CD4-positive, alpha-beta T cell treated with Interleukin-12 subunit alpha and Interleukin-12 subunit beta, for 1 hour (primary cell): Measurements from ENCODE around the gene RBMS1.

Experiments used
- DNase-seq: peaks from one replicate; pipeline ENCODE4 v3.0.0-alpha.2; 2020

The RBMS1 gene

DNA sequence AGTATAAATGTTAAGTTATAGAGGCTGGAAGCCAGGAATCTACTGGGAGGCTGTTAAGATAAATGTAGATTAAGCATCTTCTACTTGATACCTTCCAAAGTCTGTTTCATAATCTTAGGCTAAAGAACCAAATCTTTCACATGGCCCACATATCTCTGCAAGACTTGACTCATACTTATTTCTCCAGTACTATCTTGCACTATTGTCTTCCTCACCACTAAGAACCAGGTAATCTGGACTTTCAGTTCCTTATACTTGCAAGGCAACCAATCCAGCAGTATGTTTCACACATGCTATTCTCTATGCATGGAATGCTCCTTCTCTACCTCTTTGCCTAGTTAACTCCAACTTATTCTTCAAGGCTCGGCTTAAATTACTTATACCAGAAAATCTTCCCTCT, 62.2 kb downstream of the RBMS1 start:
- no peak for DNase-seq

DNA sequence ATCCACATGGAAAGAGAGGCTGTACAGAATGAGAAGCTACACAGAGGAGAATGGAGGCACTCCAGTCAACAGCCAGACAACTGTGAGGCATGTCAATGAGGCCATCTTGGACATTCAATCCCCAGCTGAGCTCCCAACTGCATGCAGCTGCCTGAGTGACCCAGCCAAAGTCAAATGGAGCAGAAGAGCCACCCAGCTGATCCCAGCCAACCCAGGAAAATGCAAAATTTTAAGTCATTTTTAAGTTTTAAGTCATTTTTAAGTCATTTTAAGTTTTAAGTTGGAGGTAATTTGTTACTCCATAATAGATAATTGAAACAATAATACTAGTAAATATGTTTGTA, 63.6 kb downstream of the RBMS1 start:
- DNase-seq, result no peak

- peak; percentile 73 for DNase-seq
Measured at GRCh38 chr2:160429248-160430000, 64.2 kb downstream of the RBMS1 start.

DNA sequence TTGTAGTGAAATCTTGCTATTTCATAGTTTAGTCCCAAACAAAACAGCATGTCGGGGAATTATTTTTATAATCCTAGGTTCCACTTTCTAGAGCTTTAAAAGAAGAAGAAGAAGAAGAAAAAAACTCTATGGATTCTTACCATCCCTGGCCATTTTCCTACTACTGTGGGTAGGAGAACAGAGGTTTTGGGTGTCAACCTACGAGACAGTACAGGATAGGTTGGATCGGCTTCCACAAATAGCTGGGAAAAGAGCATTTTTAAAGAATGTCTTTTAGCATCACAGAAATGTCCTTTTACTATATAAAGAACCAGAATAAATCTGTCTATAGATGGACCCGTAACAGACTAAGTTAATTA, 65.2 kb downstream of the RBMS1 start:
- no peak for DNase-seq

DNA sequence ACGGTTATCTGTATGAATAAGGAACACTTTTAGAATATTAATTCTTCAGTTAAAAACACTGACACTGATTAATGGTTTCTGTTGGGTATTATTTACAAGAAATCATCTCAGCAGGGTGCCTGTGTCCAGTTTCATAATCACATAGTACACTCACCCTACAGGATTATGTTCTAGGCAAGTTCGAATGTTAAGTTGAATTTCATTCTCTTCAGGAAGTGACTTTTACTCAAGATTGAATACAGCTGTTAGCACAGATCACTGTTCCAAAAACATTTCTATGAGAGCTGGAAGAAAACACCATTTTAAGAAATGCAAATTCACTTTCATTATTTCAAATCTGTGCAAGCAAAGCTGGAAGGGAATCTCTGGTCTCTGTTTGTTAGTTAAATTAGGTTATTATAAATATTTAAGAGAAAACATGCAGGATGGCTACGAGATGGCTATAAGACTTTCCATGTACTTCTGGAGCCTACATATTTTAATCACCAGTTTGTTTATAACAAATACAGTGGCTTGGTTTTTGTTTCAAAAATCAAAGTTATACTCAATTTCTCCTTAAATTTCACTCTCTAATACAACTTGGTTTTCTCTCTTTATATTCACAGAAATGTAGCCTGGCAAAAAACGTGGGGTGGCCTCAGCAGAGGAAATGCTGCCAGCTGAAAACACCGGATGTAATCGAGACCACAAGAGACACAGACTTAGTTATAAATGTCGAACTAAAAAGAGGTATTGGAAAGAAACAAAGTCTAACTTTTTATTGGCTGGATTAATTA, 65.8 kb downstream of the RBMS1 start:
- peak; percentile 70 for DNase-seq

DNA sequence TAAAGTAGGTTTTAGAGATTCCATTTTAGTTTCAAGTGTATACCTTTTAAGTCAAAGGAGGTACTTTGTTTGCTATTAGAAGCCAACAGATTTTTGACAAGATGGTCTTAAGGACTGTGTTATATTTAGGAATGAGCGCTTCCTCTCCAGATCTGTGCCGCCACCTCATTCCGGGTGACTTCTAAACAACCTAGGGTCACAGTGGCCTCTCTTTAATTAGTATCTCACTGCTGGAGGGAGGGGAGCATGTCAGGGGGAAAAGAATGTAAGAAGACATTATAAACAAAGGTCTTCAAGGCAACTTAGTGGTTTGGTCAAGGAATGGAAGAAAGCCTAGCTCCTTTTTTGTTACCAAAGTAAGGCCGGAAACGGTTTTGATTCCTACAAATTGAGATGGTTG, 67.0 kb downstream of the RBMS1 start:
- no peak for DNase-seq

DNA sequence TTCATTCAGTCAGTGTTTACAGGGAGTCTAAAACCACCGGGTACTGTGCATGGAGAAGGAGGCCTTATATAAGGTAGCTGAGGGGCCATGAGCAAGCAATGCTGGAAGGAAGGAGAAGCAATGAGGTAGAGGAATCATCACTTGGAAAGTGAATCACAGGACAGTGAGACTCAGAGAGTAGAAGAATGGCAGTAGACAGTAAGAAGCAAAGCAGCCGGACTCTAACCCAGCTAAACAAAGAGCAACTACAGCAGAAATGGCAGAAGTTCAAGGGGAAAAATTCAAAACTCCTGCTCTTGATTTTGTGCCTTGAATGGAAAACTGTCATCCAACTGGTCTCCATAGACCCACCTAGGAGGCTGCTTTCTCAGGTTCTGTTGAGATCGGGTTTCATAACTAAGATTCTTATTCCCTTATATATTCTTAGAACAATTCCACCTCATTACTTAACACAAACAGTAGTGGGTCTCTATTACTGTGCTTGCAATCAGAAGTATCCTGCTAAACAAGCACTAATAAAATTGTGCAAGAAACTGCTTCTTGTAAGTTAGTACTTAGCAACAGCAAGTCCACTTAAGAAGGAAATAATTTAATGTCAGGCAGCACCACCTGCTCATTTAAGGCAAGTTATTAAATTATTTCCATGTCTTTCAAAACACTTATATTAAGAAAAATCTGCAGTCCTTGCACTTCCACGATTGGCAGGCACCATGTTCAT, 68.0 kb downstream of the RBMS1 start:
- no peak for DNase-seq

- DNase-seq, result no peak
Measured at GRCh38 chr2:160423126-160423525, 70.5 kb downstream of the RBMS1 start.

DNA sequence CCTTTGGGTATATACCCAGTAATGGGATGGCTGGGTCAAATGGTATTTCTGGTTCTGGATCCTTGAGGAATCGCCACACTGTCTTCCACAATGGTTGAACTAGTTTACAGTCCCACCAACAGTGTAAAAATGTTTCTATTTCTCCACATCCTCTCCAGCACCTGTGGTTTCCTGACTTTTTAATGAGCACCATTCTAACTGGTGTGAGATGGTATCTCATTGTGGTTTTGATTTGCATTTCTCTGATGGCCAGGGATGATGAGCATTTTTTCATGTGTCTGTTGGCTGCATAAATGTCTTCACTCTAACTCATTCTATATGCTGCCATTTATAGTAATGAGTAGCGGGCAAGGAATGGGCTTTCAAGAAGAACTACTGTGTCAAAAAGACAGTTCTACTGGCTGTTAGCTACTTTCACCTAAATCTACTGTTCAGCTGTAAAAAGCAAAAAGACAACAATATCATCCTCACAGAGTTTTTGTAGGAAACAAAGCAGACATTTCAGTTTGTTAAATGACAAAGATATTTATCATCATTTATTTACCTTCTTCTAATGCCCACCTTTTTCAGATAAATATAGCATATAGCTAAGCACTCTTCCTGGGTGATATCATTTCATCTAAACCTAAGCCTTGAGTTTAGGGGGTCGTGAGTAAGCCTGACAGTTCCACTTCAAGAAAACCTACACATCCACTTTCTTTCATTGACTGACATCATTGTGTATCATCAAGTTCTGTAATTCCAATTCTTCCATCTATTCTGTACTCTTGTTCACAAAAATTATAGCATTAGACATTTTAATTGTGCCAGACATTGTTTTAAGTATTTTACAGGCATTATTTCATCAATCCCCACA, 71.7 kb downstream of the RBMS1 start:
- peak; percentile 53 for DNase-seq

- no peak for DNase-seq
Measured at GRCh38 chr2:160420711-160421110, 72.9 kb downstream of the RBMS1 start.

GRCh38 chr2:160419776-160420505, 73.7 kb downstream of the RBMS1 start:
- no peak for DNase-seq

GRCh38 chr2:160418853-160419252, 74.8 kb downstream of the RBMS1 start:
- DNase-seq, result no peak

DNA sequence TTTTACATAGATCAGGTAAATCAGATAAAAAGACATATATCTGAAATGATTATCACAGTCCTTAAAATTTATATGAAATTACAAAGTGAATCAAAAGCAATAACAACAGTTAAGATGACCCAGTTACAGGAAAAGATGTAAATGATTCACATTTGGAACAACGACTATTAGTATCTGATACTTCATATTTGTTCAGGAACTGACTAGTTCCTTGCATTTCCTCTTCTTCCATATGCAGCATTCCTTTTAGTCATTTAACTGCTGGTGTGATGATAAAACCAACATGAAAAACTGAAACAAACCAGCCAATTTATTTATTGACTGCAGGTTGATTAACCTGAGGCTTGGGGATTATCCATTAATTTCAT, 75.2 kb downstream of the RBMS1 start:
- DNase-seq, result no peak

GRCh38 chr2:160417745-160418397, 75.7 kb downstream of the RBMS1 start:
- no peak for DNase-seq

GRCh38 chr2:160415991-160416390, 77.6 kb downstream of the RBMS1 start:
- no peak for DNase-seq

DNA sequence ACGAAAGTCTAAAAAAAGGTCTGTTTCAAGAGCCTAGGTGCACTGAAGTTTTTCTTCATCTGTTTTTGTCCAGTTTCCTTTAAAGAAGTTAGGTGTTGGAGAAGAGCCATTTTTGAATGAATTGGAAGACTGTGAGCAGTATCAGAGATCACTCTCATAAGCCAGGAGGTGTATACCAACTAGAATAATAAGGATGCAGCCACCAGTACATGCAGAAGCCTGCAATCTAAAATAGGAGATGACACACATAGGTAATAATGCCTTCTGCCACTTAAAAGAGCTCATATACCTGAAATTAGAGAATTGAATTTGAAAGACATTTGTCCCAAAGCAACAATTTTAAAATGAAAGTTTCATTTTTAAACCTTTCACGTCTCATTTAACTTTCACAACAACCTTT, 81.7 kb downstream of the RBMS1 start:
- no peak for DNase-seq

GRCh38 chr2:160411167-160411566, 82.4 kb downstream of the RBMS1 start:
- peak; percentile 51 for DNase-seq

- no peak for DNase-seq
Measured at GRCh38 chr2:160409480-160409879, 84.1 kb downstream of the RBMS1 start.

DNA sequence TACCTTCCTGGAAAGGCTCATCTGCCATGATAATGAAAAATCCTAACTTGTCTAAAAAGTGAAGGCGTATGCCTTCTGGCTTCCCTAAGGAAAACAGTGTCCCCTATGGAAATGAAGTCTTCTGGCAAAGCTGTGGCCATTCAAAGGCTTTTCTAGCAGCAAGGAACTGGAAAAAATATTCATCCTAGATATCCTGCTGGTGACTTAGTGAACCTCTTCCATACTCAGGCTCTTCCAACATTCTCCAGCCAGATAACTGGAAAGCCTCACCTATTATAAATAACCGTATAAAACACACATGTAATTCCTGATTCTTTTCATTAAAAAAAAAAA, 84.7 kb downstream of the RBMS1 start:
- DNase-seq, result no peak

- no peak for DNase-seq
Measured at GRCh38 chr2:160408173-160408958, 85.2 kb downstream of the RBMS1 start.
